RWPE1 (cell line): ENCODE results near the gene GPR107.

Experiments
- CTCF ChIA-PET: fragments of 350-600 bp; sonication (Branson Sonifier 250); formaldehyde crosslinking; extraction: SDS; loops from one replicate; lab custom pipeline; 2021; lab: Yijun Ruan, JAX
- POLR2A ChIA-PET: fragments of 400-600 bp; formaldehyde crosslinking; extraction: SDS; loops from one replicate; lab custom pipeline; 2020; ENCODE audit warnings: antibody characterized with exemption; ENCODE audit not compliant: low non-redundant PET; lab: Yijun Ruan, JAX
- DNase-seq: peaks from one replicate; pipeline ENCODE4 v3.0.0; 2012; ENCODE audit warnings: low spot score
- H3K27ac ChIP-seq: fragments of 450-650 bp; 2 replicates; pipeline ENCODE4 v1.5.1; 2017
- TF ChIP-seq, protein P1 (sequence below): fragments of 450-650 bp; conservative IDR thresholded peaks from 2 replicates; pipeline ENCODE4 v1.5.1; 2017; ENCODE audit warnings: low read depth, mild to moderate bottlenecking

GPR107 gene

DNA sequence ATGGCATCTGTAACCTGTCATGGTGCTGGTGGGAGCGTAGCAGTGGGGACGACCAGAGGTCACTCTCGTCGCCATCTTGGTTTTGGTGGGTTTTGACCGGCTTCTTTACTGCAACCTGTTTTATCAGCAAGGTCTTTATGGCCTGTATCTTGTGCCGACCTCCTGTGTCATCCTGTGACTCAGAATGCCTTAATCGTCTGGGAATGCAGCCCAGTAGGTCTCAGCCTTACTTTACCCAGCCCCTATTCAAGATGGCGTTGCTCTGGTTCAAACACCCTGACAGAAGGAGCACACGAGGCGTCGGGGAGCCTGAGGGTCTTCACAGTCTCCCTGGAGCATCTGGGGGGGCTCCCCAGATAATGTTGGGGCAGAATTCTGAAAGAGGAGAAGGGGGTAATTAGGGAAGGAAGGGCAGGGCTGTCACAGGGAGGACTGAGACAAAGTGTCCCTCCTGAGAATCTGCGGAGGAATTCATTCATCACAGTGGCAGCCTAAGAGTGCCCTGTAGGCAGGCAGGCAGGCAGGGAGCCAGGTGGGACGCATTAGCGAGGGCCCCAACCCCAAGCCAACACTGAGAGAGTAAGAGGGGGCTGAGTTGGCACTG is 97.2 kb downstream of the GPR107 start:
- peak overlapping the region; percentile 62 for H3K27ac ChIP-seq
- CTCF ChIA-PET = interaction anchor here (0.6 to 1.0 kb wide), 3 partner anchors 10 to 197 kb away, joined by 5 to 6 read pairs (median 5); no protein-coding TSS in a partner anchor

DNA sequence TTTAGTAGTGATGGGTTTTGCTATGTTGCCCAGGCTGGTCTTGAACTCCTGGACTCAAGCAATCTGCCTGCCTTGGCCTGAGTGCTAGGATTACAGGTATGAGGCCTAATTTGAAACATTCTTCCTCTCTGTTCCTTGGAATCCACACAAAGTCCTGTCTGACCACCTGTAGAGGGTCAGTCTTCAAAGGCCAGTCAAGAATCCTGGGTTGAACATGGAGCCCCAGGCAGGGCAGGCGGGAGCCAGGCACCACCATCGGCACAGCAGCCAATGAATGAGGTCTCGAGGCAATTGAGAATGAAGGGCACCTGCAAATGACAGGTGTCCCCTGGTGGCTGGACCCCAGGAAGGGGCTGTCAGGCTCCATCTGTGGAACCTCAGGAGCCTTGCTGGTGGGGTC is 101.1 kb downstream of the GPR107 start:
- ChIA-PET POLR2A (interaction anchor here (0.6 kb wide), 1 partner anchor 40 kb away, joined by 3 read pairs; no protein-coding TSS in a partner anchor), CTCF (no interaction called here)
- H3K27ac ChIP-seq = no peak overlapping the region
- no peak for DNase-seq
- TF ChIP-seq, protein P1, sequence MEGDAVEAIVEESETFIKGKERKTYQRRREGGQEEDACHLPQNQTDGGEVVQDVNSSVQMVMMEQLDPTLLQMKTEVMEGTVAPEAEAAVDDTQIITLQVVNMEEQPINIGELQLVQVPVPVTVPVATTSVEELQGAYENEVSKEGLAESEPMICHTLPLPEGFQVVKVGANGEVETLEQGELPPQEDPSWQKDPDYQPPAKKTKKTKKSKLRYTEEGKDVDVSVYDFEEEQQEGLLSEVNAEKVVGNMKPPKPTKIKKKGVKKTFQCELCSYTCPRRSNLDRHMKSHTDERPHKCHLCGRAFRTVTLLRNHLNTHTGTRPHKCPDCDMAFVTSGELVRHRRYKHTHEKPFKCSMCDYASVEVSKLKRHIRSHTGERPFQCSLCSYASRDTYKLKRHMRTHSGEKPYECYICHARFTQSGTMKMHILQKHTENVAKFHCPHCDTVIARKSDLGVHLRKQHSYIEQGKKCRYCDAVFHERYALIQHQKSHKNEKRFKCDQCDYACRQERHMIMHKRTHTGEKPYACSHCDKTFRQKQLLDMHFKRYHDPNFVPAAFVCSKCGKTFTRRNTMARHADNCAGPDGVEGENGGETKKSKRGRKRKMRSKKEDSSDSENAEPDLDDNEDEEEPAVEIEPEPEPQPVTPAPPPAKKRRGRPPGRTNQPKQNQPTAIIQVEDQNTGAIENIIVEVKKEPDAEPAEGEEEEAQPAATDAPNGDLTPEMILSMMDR = no peak

More for the DNA sequence above, 97.2 kb downstream of the GPR107 start:
- DNase-seq = no peak
- POLR2A ChIA-PET = interaction anchor here (0.6 kb wide), 1 partner anchor 245 kb away, joined by 3 read pairs; no protein-coding TSS in a partner anchor
- TF ChIP-seq, protein P1 = no peak

DNA sequence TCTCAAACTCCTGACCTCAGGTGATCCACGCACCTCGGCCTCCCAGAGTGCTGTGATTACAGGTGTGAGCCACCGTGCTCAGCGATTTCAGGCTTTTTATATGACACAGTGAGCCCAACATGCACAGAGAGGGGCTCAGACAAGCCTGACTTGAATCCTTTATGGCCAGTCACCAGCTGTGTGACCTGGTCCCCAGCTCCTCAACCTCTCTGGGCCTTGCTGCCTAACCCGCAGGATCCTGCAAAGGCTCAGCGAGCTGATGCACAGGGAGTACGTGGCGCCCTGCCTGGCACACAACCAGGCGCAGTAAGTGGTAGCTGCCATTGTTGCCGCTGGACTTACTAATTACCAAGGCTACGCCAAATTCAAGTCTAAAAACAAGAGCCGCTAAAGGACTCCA is 101.9 kb downstream of the GPR107 start:
- POLR2A ChIA-PET = no interaction called here
- CTCF ChIA-PET = no interaction called here
- TF ChIP-seq, protein P1 = no peak
- no peak for DNase-seq
- no peak overlapping the region for H3K27ac ChIP-seq

DNA sequence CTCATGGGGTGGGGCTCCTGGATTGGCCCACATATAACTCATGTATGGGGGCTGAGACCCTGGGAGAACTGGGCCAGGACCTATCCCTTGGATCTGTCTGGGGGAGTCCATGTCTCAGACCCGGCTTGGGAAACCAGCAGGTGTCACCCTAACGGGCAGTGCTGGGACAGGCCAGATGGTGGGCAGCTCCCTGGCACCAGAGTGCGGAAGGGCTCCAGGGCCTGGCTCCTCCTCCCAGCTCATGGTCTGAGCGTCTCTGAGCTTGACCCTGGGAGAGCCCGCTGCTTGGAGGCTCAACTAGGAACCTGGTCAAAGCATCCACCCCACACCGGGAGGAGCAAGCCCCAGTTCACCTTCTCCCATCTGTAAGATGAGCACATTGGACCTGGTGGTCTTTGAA is 103.0 kb downstream of the GPR107 start:
- CTCF ChIA-PET = interaction anchor here (0.8 kb wide), 1 partner anchor 17 kb away, joined by 3 read pairs; no protein-coding TSS in a partner anchor
- TF ChIP-seq, protein P1 = no peak
- POLR2A ChIA-PET = no interaction called here
- H3K27ac ChIP-seq = no peak overlapping the region
- no peak for DNase-seq

DNA sequence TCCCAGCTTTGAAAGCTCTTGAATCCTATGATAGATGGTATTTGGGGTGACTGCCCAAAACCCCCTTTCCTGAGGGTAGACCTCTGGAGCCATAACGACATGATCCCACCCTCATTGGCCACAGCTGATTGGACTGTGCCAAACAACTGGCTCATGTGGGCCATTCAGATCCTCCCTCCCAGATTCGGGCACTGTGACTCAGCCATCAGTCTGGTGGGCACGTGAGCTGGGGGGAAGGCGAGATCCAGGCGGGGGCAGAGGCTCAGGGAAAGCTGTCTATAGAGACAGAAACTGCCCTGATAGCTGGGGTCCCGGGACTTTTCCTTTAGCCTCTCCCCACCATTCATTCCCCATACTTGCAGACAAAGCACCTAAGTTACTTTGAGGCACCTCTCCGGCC is 103.4 kb downstream of the GPR107 start:
- POLR2A ChIA-PET = no interaction called here
- TF ChIP-seq, protein P1 = no peak
- CTCF ChIA-PET = interaction anchor here (0.8 kb wide), 1 partner anchor 16 kb away, joined by 3 read pairs; no protein-coding TSS in a partner anchor
- H3K27ac ChIP-seq = no peak overlapping the region
- no peak for DNase-seq

DNA sequence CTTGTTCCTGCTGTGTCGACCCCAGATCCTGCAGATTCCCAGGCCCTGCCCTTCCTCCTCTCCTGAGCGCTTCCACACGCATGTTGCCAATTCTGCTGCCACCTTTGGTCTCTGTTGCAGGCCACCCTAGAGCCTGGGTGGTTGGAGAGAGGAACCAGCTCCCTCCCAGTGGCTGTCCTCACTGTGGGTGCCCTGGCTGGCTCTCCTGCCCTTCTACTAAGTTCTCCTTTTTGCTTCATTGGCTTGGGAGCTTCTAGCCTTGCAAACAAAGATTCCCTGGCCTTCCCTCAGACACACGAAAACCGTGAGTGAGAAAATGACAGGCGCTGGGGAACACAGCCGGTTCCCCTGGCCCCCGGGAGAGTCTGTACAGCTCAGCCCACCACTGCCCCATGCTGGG is 104.3 kb downstream of the GPR107 start:
- DNase-seq = no peak
- TF ChIP-seq, protein P1 = no peak
- ChIA-PET POLR2A (no interaction called here), CTCF (interaction anchor here (0.7 to 1.2 kb wide), 5 partner anchors 22 to 78 kb away, joined by 3 to 7 read pairs (median 3); no protein-coding TSS in a partner anchor)
- H3K27ac ChIP-seq = no peak overlapping the region
